ENCODE measurements around the gene DENND4A.
"Not testable (repeated sequence)": the region's sequence is repeated elsewhere in the genome, so short reads cannot be mapped to it uniquely, and the experiment has no call there.

DENND4A gene

GRCh38 chr15:65631503-65631902 is 160.6 kb downstream of the DENND4A start:
- no peak for DNase-seq (ENCODE audit: low spot score)

- no peak for DNase-seq (ENCODE audit: low spot score)
These were observed 161.3 kb downstream of the DENND4A start for GRCh38 chr15:65630760-65631159.

- DNase-seq (ENCODE audit: low spot score): no peak
These were observed 162.5 kb downstream of the DENND4A start for GRCh38 chr15:65629548-65629947.

DNA sequence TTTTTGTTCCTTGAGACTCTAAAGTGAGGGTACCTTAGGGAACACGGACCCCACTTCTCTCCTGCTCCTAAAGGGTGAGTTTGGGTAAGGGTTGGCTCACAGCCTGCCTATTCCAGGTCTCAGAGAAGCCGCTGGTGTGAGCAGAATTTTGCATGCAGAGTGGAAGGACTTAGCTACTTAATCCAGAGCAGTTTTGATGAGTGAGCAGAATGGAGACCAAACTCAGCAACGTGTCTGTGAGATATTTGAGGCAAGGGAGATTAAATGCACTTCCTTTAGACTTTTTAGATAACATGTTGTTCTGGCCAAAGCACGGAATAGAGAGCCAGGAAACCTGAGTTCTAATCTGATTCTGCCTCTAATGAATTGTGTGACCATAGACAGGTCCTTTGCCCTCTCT is 165.2 kb downstream of the DENND4A start:
- no peak for DNase-seq (ENCODE audit: low spot score)

DNA sequence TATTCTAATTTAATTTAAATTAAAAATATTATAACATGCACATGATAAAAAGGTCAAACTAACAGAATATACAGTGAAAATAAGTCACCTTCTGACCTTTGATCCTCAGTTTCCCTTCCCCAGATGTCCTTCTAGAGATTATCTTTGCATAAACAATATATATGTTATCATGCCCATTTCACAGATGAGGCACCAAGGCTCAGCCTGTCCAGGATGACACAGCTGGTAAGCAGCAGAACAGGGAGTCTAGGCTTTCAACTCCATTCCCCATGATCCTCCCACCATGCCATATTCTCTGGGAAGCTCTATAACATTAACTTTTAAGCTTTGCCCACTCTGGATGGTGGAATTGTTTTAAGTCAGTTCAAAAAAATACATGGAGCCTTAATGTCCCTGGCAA is 169.0 kb downstream of the DENND4A start:
- DNase-seq (ENCODE audit: low spot score): no peak

DNA sequence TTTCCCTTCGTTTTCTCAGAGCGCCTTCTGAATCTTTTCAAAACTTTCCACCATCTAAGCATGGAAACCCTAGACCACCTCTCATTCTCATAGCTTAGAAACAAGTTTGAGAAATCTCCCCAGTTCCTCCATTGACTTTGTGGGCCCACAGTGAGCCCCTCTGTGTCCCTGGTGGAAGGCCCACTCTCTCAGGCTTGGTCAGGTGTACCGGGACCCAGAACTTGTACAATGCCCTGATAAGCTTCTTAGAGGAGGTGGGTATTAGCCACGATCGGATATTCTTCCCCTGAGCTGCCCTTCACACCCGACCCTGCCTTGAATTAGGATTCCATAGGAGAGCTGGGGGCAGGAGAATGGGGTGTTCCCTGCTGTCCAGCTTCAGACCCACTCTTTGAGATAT is 170.5 kb downstream of the DENND4A start, which contains the start of gene SLC24A1:
TSS of gene SLC24A1 (plus strand) at position 301 of the 400 bp plus-strand sequence. CDS start 2,143 bp downstream, outside the sequence.
- DNase-seq (ENCODE audit: low spot score): no peak

DNA sequence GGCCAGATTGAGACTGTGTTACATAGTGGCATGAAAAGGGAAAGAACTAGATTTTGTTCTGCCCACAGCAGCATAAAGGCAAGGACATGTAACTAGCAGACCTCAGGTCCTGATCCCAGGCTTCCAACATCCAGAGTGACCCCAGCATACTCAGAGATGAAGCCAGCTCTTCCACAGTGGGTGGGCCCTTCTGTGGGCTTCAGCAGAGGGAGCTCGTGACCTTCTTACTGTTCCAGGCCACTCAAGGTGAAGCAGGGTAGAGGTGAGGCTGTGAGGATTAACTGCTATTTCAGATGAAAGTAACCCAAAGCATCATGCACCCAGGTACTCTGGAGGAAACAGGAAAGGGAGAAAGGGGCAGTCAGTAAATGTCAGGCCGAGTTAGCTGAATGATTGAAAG is 171.3 kb downstream of the DENND4A start:
- DNase-seq (ENCODE audit: low spot score): no peak

DNA sequence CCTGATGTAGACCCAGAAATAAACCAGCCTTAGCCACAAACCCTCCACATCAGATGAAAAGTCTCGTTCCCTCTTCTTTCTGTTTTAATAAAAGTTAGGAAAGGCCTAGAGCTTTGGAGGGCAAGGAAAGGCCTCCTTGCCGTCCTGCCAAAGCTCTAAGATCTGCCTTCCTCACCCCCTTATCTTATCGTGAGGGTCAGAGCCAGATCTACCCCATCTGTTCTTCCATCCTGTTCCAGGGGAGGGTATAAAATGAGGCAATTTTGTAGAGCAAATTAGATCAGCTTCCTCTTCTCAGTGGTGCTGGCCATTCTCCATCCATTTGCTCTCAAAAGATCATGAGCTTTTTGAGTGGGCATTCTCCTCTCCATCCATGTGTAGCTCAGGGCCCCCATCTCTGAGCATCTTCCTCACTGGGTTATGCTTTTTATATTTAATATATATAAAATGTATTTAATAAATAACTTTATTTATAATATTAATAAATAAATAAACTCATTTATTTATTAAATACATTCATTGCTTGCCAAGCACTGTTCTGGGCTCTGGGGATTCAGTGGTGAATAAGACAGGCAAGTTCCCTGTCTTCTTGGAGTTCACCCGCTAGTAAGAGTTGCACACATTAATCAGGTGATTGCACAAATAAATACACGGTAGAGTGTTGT is 172.3 kb downstream of the DENND4A start:
- no peak for DNase-seq (ENCODE audit: low spot score)

DNA sequence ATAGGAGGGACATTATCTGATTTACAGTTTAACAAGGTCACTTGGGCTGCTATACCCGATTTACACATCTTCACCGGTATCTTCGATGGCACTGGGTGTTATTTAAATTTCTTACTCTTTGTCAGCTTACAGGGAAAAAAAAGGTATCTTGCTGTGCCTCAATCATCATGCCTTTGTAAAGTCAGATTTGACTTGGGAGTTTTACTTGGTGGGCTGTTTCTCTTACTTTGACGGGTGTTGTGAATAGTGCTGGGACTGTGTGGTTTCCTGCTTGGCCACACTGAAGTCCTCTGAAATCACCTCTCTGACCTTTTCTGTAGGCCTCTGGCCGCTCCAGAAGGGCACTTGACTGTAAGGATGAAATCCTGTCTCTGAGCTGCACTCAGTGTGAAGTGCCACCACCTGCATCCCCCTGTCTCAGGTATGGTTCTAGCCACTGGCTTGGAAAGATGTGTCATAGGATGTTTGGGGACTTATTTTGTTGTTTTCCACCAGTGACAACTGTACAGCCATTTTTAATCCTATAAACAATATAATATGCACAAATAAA is 173.5 kb downstream of the DENND4A start:
- DNase-seq (ENCODE audit: low spot score): no peak

DNA sequence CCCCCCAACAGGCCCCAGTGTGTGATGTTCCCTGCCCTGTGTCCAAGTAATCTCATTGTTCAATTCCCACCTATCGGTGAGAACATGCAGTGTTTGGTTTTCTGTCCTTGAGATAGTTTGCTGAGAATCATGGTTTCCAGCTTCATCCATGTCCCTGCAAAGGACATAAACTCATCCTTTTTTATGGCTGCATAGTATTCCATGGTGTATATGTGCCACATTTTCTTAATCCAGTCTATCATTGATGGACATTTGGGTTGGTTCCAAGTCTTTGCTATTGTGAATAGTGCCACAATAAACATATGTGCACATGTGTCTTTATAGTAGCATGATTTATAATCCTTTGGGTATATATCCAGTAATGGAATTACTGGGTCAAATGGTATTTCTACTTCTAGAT is 176.2 kb downstream of the DENND4A start:
- not testable (repeated sequence) for DNase-seq (ENCODE audit: low spot score)

DNA sequence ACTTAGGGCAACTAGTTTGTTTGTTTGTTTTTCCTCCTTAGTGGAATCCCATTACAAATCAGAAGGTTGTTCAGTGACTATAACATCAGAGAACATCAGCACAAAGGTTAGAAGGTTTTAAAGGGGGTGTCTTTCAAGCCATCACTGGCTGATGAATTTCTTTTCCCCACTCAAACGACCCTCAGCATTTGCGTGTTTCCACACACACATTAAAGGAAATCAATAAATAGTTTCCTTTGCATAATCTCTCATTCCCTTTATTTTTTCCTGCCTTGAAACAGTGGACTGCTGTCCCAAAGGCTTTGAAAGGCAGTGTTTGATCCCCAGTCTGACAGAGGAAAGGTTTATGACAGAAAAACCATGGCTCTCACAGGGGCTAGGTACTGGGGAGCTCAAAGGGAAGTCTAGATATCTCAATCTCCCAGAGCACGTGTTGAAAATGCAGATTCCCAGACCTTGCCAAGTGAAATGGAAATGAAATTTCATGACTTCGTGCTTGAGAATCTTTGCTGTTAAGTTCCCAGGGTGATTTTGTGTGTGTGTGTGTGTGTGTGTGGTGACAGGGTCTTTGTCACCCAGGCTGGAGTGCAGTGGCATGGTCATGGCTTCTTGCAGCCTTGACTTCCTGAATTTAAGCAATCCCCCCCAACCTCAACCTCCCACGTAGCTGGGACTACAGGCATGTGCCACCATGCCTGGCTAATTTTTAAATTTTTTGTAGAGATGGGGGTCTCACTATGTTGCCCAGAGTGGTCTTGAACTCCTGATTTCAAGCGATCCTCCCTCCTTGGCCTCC is 178.9 kb downstream of the DENND4A start:
- no peak for DNase-seq (ENCODE audit: low spot score)

- DNase-seq (ENCODE audit: low spot score): no peak
These were observed 179.5 kb downstream of the DENND4A start for GRCh38 chr15:65612616-65612946.

GRCh38 chr15:65611888-65612615 is 180.0 kb downstream of the DENND4A start:
- no peak for DNase-seq (ENCODE audit: low spot score)

DNA sequence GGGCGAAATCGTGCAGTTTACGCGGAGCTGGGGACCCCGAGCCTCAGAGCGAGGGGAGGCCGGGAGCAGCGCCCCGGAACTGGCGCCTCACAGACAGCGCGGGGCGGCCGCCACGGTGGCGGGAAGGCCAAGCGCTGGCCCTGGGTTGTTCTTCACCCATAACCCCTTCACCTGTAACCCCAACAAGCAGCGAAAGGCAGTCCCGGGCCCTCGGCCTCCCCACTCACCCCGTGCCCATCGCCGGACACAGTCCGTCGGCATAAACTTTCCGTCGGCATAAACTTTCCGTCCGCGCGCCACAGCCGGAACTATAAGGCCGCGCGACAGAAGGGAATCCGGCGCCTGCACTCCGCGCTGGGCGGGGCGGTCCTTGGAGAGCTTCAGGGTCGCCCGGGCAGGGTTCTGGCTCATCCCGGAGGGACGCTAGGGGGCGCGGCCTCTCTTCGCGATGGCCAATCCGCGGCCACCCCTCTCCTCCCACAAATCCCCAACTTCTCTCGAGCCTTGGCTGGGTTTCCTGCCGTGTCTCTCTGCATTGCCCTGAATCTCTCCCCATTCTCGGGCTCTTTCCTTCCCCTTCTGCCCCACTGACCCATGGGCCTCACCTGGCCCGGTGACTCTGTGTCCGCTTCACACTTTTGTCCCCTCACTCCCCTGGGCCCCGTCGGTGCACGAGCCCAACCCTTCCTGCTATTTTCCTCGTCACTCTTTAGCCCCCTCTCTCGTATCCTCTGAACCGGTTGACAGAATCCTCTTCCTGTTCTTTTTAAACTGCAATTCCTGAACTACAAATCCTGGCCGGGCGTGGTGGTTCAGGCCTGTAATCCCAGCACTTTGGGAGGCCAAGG is 181.0 kb downstream of the DENND4A start, which contains the start of gene INTS14:
TSS of gene INTS14 (minus strand) at position 261 of the 848 bp plus-strand sequence. CDS start 3,751 bp downstream, outside the sequence.
- peak; percentile 93 for DNase-seq (ENCODE audit: low spot score)

Data from germinal center (tissue), 1 donor.